Right atrium auricular region (tissue), 2 donors: Measurements from ENCODE around the gene NOP9. TPM values are rescaled to one million over a fixed set of nuclear protein-coding genes. Genes with fewer than 3 reads are reported as not detected.

Experiments
- DNase-seq: peaks from one replicate; pipeline ENCODE4 v3.0.0-alpha.2; 2019; ENCODE audit warnings: low spot score
- H3K27ac ChIP-seq, 2 donors: fragments of 200-600 bp; sonication (generic); 1 replicate in 1 of 2; 2 replicates in 1 of 2; pipeline ENCODE4 v1.5.1; 2016 to 2019
- H3K27me3 ChIP-seq, 2 donors: fragments of 200-600 bp; sonication (generic); one replicate each; pipeline versions ENCODE4 v1.5.1 to v1.6.0; 2017 to 2019
- H3K36me3 ChIP-seq: fragments of 200-600 bp; sonication (generic); one replicate; pipeline ENCODE4 v1.5.1; 2016
- H3K4me1 ChIP-seq, 2 donors: fragments of 200-600 bp; sonication (generic); one replicate each; pipeline versions ENCODE4 v1.5.1 to v1.6.0; 2017 to 2019
- H3K4me3 ChIP-seq, 2 donors: fragments of 200-600 bp; sonication (generic); 1 replicate in 1 of 2; 2 replicates in 1 of 2; pipeline ENCODE4 v1.5.1; 2017 to 2019; ENCODE audit warnings: mild to moderate bottlenecking in 1 of 2, moderate library complexity in 1 of 2
- H3K9me3 ChIP-seq, 2 donors: fragments of 200-600 bp; sonication (generic); one replicate each; pipeline ENCODE4 v1.5.1; 2019
- total RNA-seq, 2 donors: library from RNA; depleted of rRNA; stranded (reverse); fragments of >200 nt; gene quantifications; one replicate each; pipeline ENCODE4 v1.1.0, GENCODE V29; 2016
- TF ChIP-seq, protein P1 (sequence below), 2 donors: fragments of 200-600 bp; sonication (generic); IDR thresholded peaks; one replicate each; pipeline ENCODE4 v1.5.1; 2019; ENCODE audit warnings: antibody characterized with exemption in 2 of 2

Gene NOP9
- total RNA-seq, 2 donors from 2014 or later: 13.9 to 15.5 TPM

- no peak overlapping the region for H3K27ac ChIP-seq
- no peaks in the 10 kb centered on the region for H3K27me3 ChIP-seq
- peaks cover 0 to 20% of the 10 kb centered on the region in 2 donors for H3K4me1 ChIP-seq
- no peak overlapping the region for H3K4me3 ChIP-seq
- DNase-seq: peak; percentile 72
- peaks cover 22% of the 10 kb centered on the region for H3K36me3 ChIP-seq
- TF ChIP-seq, protein P1, sequence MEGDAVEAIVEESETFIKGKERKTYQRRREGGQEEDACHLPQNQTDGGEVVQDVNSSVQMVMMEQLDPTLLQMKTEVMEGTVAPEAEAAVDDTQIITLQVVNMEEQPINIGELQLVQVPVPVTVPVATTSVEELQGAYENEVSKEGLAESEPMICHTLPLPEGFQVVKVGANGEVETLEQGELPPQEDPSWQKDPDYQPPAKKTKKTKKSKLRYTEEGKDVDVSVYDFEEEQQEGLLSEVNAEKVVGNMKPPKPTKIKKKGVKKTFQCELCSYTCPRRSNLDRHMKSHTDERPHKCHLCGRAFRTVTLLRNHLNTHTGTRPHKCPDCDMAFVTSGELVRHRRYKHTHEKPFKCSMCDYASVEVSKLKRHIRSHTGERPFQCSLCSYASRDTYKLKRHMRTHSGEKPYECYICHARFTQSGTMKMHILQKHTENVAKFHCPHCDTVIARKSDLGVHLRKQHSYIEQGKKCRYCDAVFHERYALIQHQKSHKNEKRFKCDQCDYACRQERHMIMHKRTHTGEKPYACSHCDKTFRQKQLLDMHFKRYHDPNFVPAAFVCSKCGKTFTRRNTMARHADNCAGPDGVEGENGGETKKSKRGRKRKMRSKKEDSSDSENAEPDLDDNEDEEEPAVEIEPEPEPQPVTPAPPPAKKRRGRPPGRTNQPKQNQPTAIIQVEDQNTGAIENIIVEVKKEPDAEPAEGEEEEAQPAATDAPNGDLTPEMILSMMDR (IDR thresholded peaks at IDR 0.05): peak; percentile 30 to 79
- no peaks in the 10 kb centered on the region for H3K9me3 ChIP-seq
Measured at GRCh38 chr14:24296341-24297157, 3.1 kb upstream of the NOP9 start.

DNA sequence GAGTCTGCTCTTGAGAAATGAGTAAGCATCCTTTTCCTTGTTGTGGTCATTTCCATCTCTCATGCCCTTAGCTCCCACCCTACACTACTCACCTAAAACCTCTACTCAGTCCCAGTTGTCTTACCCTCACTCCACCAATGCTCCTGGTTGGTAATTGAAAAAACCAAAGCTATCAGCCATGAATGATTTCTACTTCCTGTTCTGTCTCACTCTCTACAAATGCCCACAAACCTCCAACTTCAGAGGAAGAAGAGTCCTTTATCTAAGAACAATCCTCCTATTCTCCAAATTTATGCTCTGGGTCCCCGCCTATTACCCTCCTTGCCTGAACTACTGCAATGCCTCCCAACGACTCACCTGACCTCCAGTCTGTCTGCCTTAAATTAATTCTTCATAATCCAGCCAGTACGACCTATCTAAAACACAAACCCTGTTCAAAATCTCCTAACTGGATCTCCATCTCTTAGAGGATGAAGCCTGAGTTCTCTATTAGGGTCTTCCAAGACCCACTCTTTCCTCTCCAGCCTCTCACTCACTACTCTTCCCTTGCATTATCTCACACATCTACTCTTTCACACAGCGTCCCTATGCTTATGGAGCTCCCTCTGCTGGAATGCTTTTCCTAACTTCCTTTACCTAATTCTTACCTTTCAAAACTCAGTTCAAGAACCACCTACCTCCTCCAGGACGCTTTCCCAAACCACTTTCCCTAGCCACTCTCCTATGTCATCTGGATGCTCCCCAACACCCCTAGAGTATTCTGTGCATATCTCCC, 2.3 kb upstream of the NOP9 start:
- H3K4me3 ChIP-seq: no peak overlapping the region
- no peak overlapping the region for H3K27ac ChIP-seq
- no peaks in the 10 kb centered on the region for H3K9me3 ChIP-seq
- H3K27me3 ChIP-seq: no peaks in the 10 kb centered on the region
- peaks cover 30% of the 10 kb centered on the region for H3K36me3 ChIP-seq
- peaks cover 0 to 20% of the 10 kb centered on the region in 2 donors for H3K4me1 ChIP-seq
- DNase-seq: no peak
- TF ChIP-seq, protein P1 (IDR thresholded peaks at IDR 0.05): no peak

GRCh38 chr14:24298892-24299254, 777 bp upstream of the NOP9 start:
- Histone ChIP-seq H3K36me3 (peaks cover 45% of the 10 kb centered on the region), H3K27ac (peak overlapping the region; percentile 84 to 91), H3K27me3 (no peaks in the 10 kb centered on the region), H3K4me1 (peaks cover 0 to 20% of the 10 kb centered on the region in 2 donors), H3K4me3 (peak overlapping the region; percentile 80 to 87), H3K9me3 (no peaks in the 10 kb centered on the region)
- DNase-seq: no peak
- TF ChIP-seq, protein P1 (IDR thresholded peaks at IDR 0.05): no peak

DNA sequence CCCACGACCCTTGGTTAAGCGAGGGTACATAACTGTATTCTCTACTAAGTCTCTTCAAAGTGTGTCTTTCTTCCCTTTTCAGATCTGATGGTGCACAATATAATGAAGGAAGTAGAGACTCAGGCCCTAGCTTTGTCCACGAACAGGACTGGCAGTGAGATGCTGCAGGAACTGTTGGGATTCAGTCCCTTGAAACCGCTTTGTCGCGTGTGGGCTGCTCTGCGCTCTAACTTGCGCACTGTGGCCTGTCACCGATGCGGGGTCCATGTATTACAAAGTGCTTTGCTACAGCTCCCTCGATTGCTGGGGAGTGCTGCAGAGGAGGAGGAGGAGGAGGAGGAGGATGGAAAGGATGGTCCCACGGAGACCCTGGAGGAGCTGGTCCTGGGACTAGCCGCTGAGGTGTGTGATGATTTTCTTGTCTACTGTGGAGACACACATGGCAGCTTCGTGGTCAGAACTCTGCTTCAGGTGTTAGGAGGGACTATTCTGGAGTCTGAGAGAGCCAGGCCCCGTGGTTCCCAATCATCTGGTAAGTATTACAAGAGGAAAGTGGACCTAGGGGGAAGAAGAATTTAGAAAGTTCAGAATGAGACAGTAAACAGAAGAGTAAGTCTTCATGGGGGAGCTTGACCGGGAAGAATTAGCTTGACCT, 803 bp downstream of the NOP9 start:
- DNase-seq: no peak
- Histone ChIP-seq H3K4me3 (peak overlapping the region; percentile 80 to 87), H3K9me3 (no peaks in the 10 kb centered on the region), H3K36me3 (peaks cover 55% of the 10 kb centered on the region), H3K27ac (peak overlapping the region; percentile 84 to 91), H3K4me1 (peaks cover 0 to 20% of the 10 kb centered on the region in 2 donors), H3K27me3 (no peaks in the 10 kb centered on the region)
- TF ChIP-seq, protein P1 (IDR thresholded peaks at IDR 0.05): no peak

DNA sequence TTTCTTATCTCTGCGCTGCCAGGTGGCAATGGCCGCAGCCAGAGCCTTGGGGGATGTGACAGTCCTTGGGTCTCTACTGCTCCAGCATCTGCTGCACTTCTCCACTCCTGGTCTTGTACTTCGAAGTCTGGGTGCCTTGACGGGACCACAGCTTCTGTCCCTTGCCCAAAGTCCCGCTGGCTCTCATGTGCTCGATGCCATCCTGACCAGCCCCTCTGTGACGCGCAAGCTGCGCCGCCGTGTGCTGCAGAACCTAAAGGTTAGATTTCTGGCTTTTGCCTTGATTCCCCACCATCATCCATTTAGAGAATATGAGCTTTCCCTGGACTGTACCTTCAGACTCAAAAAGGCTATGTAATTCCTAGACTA, 4.4 kb downstream of the NOP9 start:
- peaks cover 63% of the 10 kb centered on the region for H3K36me3 ChIP-seq
- no peak overlapping the region for H3K4me3 ChIP-seq
- peaks cover 0 to 19% of the 10 kb centered on the region in 2 donors for H3K4me1 ChIP-seq
- H3K27me3 ChIP-seq: no peaks in the 10 kb centered on the region
- no peak overlapping the region for H3K27ac ChIP-seq
- TF ChIP-seq, protein P1 (IDR thresholded peaks at IDR 0.05): no peak
- no peak for DNase-seq
- no peaks in the 10 kb centered on the region for H3K9me3 ChIP-seq
